ENCODE data around the gene RMI2. TPM values are rescaled to one million over a fixed set of nuclear protein-coding genes. Genes with fewer than 3 reads are reported as not detected.

Gene RMI2
- polyA plus RNA-seq, 2 of the 4 experiments (the other 2 are of a cell fraction): 24.2 to 26.9 TPM

- Histone ChIP-seq H3K4me3 (no peak overlapping the region), H3K9me3 (no peaks in the 10 kb centered on the region), H3K4me2 (no peak overlapping the region), H3K27ac (peak overlapping the region in 1 of 2 experiments; percentile 42; a peak in 1 of 6 replicates), H3K4me1 (peaks cover 22% of the 10 kb centered on the region)
- CTCF ChIA-PET: interaction anchor here (0.7 to 2.3 kb wide), 3 partner anchors 31 to 362 kb away, joined by 4 to 6 read pairs (median 6); no protein-coding TSS in a partner anchor
- WGBS (ENCODE audit: missing lambda C conversion rate): 89% methylated on average over 10 of the region's 10 CpGs
- FAIRE-seq (no peak), DNase-seq (ENCODE audit: low read depth in 1 of 2, low spot score in 1 of 2) (no peak), ATAC-seq (no peak)
- TF ChIP-seq HDAC2 (IDR thresholded peaks at IDR 0.05): no peak
- TF ChIP-seq CBX8 (IDR thresholded peaks at IDR 0.05): no peak
- no peak for TF ChIP-seq HMGXB4 (CRISPR knock-in tag; IDR thresholded peaks at IDR 0.05; ENCODE audit: borderline replicate concordance)
- no peak for TF ChIP-seq HOXB5 (CRISPR knock-in tag; IDR thresholded peaks at IDR 0.05)
- TF ChIP-seq HES2 (IDR thresholded peaks at IDR 0.05): no peak
- no peak for TF ChIP-seq TFCP2L1 (CRISPR knock-in tag; IDR thresholded peaks at IDR 0.05)
- TF ChIP-seq FOSB (CRISPR knock-in tag; IDR thresholded peaks at IDR 0.05): no peak
- POLR2A ChIA-PET: no interaction called here
These were observed 19.7 kb upstream of the RMI2 start for GRCh38 chr16:11325404-11326083.

- no peak for DNase-seq (ENCODE audit: low read depth in 1 of 2, low spot score in 1 of 2)
- WGBS (ENCODE audit: missing lambda C conversion rate): 85% methylated on average over 9 of the region's 9 CpGs
- no peak for FAIRE-seq
- TF ChIP-seq FOXS1 (CRISPR knock-in tag; IDR thresholded peaks at IDR 0.05): no peak
- TF ChIP-seq EHF (CRISPR knock-in tag; IDR thresholded peaks at IDR 0.05): no peak
- no peak for TF ChIP-seq RARB (CRISPR knock-in tag; IDR thresholded peaks at IDR 0.05)
- no peak for TF ChIP-seq CTCF (IDR thresholded peaks at IDR 0.05)
- no peak for TF ChIP-seq ZC3H11A (IDR thresholded peaks at IDR 0.05)
- no peak for TF ChIP-seq SREBF2 (IDR thresholded peaks at IDR 0.05)
- TF ChIP-seq FOSB (CRISPR knock-in tag; IDR thresholded peaks at IDR 0.05): no peak
- no peak for TF ChIP-seq RNF2 (IDR thresholded peaks at IDR 0.05; ENCODE audit: borderline replicate concordance, low read depth)
- TF ChIP-seq MAFK (IDR thresholded peaks at IDR 0.05; ENCODE audit: partially characterized antibody): no peak
- no peak for TF ChIP-seq CHD2 (IDR thresholded peaks at IDR 0.05; ENCODE audit: low read length, partially characterized antibody)
- TF ChIP-seq TFCP2L1 (CRISPR knock-in tag; IDR thresholded peaks at IDR 0.05): no peak
- TF ChIP-seq NFE2L2 (conservative IDR thresholded peaks at IDR 0.05; ENCODE audit: low read length): no peak
- TF ChIP-seq E2F6 (IDR thresholded peaks at IDR 0.05; ENCODE audit: borderline replicate concordance, low read depth): no peak
- TF ChIP-seq TP53 (CRISPR knock-in tag; IDR thresholded peaks at IDR 0.05): no peak
- TF ChIP-seq ESRRA (IDR thresholded peaks at IDR 0.05; ENCODE audit: borderline replicate concordance, low read length): no peak
- TF ChIP-seq PBX3 (IDR thresholded peaks at IDR 0.05): no peak
- TF ChIP-seq CHD4 (IDR thresholded peaks at IDR 0.05; ENCODE audit: borderline replicate concordance): no peak
- no peaks in the 10 kb centered on the region for H3K9me3 ChIP-seq
- no peak overlapping the region for H3K4me3 ChIP-seq
- ChIA-PET CTCF (interaction anchor here (1.1 to 2.3 kb wide), 2 partner anchors 30 to 363 kb away, joined by 3 to 6 read pairs; no protein-coding TSS in a partner anchor), POLR2A (no interaction called here)
- 0 out of 6 replicates have a peak overlapping the region, but pooled peaks of 1 of the 2 experiments have one; percentile 10 for H3K27ac ChIP-seq
- H3K4me2 ChIP-seq: no peak overlapping the region
- peaks cover 24% of the 10 kb centered on the region for H3K4me1 ChIP-seq
- no peak for ATAC-seq
These were observed 19.0 kb upstream of the RMI2 start for GRCh38 chr16:11326084-11326736.
